K562 (cell line): ENCODE measurements around the gene LMBRD1. TPM values are rescaled to one million over a fixed set of nuclear protein-coding genes. Genes with fewer than 3 reads are reported as not detected.

ENCODE experiments used
- ATAC-seq: fragments of 200-7000 bp; cut with Tn5 transposase; 3 replicates; pipeline ENCODE4 v1.9.1; 2020; ENCODE audit warnings: moderate library complexity
- BruUV-seq: library from RNA; stranded (reverse); fragments of 400-500 nt; replicated peaks from 2 replicates; lab custom pipeline; 2021; lab: Mats Ljungman, UMichigan
- CTCF ChIA-PET: fragments of 300-600 bp; formaldehyde crosslinking; extraction: SDS; loops from one replicate; lab custom pipeline; 2021; ENCODE audit warnings: low intra/inter-chr PET ratio; lab: Yijun Ruan, JAX
- POLR2A ChIA-PET: fragments of 300-600, 350-650 bp; sonication (Branson Sonifier 250); formaldehyde crosslinking; extraction: SDS; loops from one replicate; lab custom pipeline; 2021; ENCODE audit warnings: antibody characterized with exemption, inconsistent platforms; lab: Yijun Ruan, JAX
- DNase-seq, 4 experiments: peaks; one replicate each; pipeline versions ENCODE4 v3.0.0 to v3.0.0-alpha.2; 2011 to 2018; ENCODE audit warnings: low spot score in 3 of 4, mixed read lengths in 3 of 4; ENCODE audit errors: extremely low read depth in 1 of 4
- FAIRE-seq: peaks from 2 replicates; lab custom pipeline; 2011; peaks lifted over from hg19 to GRCh38; lab: Jason Lieb, UNC
- H2AFZ ChIP-seq: 2 replicates; pipeline ENCODE4 v1.6.0; 2011; ENCODE audit warnings: low read depth, low read length, control low read depth, inconsistent platforms
- H3K27ac ChIP-seq: fragments of 200-600 bp; 3 replicates; pipeline ENCODE4 v1.8.0; 2011; ENCODE audit warnings: low read depth, mild to moderate bottlenecking, control low read depth, inconsistent platforms, low read length, moderate library complexity, mixed read lengths; ENCODE audit errors: extremely low read depth
- H3K27me3 ChIP-seq, 2 experiments: fragments of 300-600 bp in 1 of 2; 2 replicates in 1 of 2; 3 replicates in 1 of 2; pipeline versions ENCODE4 v1.6.0 to v1.8.0; 2011; ENCODE audit warnings: inconsistent platforms in 2 of 2, low read length in 2 of 2, mild to moderate bottlenecking in 1 of 2, mixed read lengths in 1 of 2, moderate library complexity in 1 of 2; ENCODE audit not compliant: control insufficient read depth in 2 of 2, insufficient read depth in 2 of 2
- H3K36me3 ChIP-seq: fragments of 300-600 bp; 3 replicates; pipeline ENCODE4 v1.8.0; 2011; ENCODE audit warnings: mild to moderate bottlenecking, low read length, inconsistent platforms; ENCODE audit not compliant: control insufficient read depth, insufficient read depth
- H3K4me1 ChIP-seq, 2 experiments: fragments of 200-600 bp in 1 of 2; replicated peaks in 1 of 2; 2 replicates in 1 of 2; 3 replicates in 1 of 2; pipeline versions ENCODE4 v1.5.1 to v1.8.0; 2011; ENCODE audit warnings: inconsistent platforms in 2 of 2, low read length in 2 of 2, mild to moderate bottlenecking in 1 of 2, mixed read lengths in 1 of 2, moderate library complexity in 1 of 2; ENCODE audit not compliant: control insufficient read depth in 2 of 2, insufficient read depth in 2 of 2
- H3K4me2 ChIP-seq: 2 replicates; pipeline ENCODE4 v1.6.1; 2011; ENCODE audit warnings: low read length, control low read depth, inconsistent platforms, mixed read lengths; ENCODE audit not compliant: insufficient read depth
- H3K4me3 ChIP-seq: fragments of 200-600 bp; sonication (generic), shearing (Covaris generic); 2 replicates; pipeline ENCODE4 v1.5.1; 2016; ENCODE audit warnings: control low read depth, inconsistent platforms
- H3K79me2 ChIP-seq: fragments of 200-600 bp; 3 replicates; pipeline ENCODE4 v1.8.0; 2011; ENCODE audit warnings: low read length, inconsistent platforms; ENCODE audit not compliant: control insufficient read depth, insufficient read depth
- H3K9ac ChIP-seq, 2 experiments: 2 replicates each; pipeline versions ENCODE4 v1.6.0 to v1.6.1; 2011; ENCODE audit warnings: low read depth in 2 of 2, low read length in 2 of 2, control low read depth in 1 of 2, inconsistent platforms in 1 of 2, mild to moderate bottlenecking in 1 of 2, mixed read lengths in 1 of 2; ENCODE audit not compliant: insufficient read depth in 1 of 2
- H3K9me1 ChIP-seq: one replicate; pipeline ENCODE4 v1.6.0; 2011; ENCODE audit warnings: inconsistent platforms, mild to moderate bottlenecking, low read length, moderate library complexity; ENCODE audit not compliant: control insufficient read depth, insufficient read depth
- H3K9me3 ChIP-seq: replicated peaks from 2 replicates; pipeline ENCODE4 v1.5.1; 2011; ENCODE audit warnings: low read depth, low read length, inconsistent platforms; ENCODE audit not compliant: control insufficient read depth, insufficient read depth
- H4K20me1 ChIP-seq: replicated peaks from 2 replicates; pipeline ENCODE4 v1.6.1; 2011; ENCODE audit warnings: low read length, inconsistent platforms, mixed read lengths; ENCODE audit not compliant: control insufficient read depth, insufficient read depth
- BCOR ChIP-seq: fragments of 450-650 bp; IDR thresholded peaks from 2 replicates; pipeline ENCODE4 v1.6.1; 2016
- E2F3 ChIP-seq: fragments of 250-450 bp; sonication (Bioruptor Pico); IDR thresholded peaks from 2 replicates; pipeline ENCODE4 v1.4.0; 2020; ENCODE audit warnings: mild to moderate bottlenecking
- FOXM1 ChIP-seq, 2 experiments: fragments of 450-650 bp in 1 of 2; sonication (generic) in 1 of 2; formaldehyde crosslinking in 1 of 2; IDR thresholded peaks; 2 replicates each; pipeline versions ENCODE4 v1.6.1 to v1.9.0; 2017 to 2022; ENCODE audit warnings: low read depth in 2 of 2, mild to moderate bottlenecking in 2 of 2, missing genetic modification reagents in 1 of 2, moderate library complexity in 1 of 2
- MCM7 ChIP-seq, 2 experiments: fragments of 450-650 bp; IDR thresholded peaks; 2 replicates each; pipeline ENCODE4 v1.6.1; 2016 to 2018
- OTX1 ChIP-seq: fragments of 450-650 bp; formaldehyde crosslinking; IDR thresholded peaks from 2 replicates; pipeline ENCODE4 v1.4.0; 2022; ENCODE audit warnings: mild to moderate bottlenecking
- RBBP5 ChIP-seq: fragments of 200-600 bp; sonication (generic); IDR thresholded peaks from 2 replicates; pipeline ENCODE4 v1.6.1; 2012; ENCODE audit warnings: borderline replicate concordance, mild to moderate bottlenecking, low read length, control low read depth, inconsistent platforms; ENCODE audit not compliant: insufficient read depth, poor library complexity, severe bottlenecking
- ZFP36 ChIP-seq: fragments of 150-350 bp; IDR thresholded peaks from 2 replicates; pipeline ENCODE4 v1.6.1; 2018; ENCODE audit warnings: low read length, low read depth; ENCODE audit not compliant: partially characterized antibody
- ZNF212 ChIP-seq: fragments of 450-650 bp; formaldehyde crosslinking; IDR thresholded peaks from 2 replicates; pipeline ENCODE4 v1.4.0; 2020; ENCODE audit warnings: mild to moderate bottlenecking
- in situ Hi-C: fragments of 300-500 bp; cut with MboI; formaldehyde crosslinking; loops from 4 replicates; pipeline ENCODE4 v1.15.0; 2018; ENCODE audit warnings: inconsistent platforms, mixed read lengths
- intact Hi-C: fragments of 100-400 bp; cut with micrococcal nuclease; formaldehyde crosslinking; loops from 2 replicates; pipeline ENCODE4 v1.14.2; 2022
- polyA plus RNA-seq, 8 experiments: library from polyadenylated mRNA; depleted of rRNA in 4 of 8; stranded (reverse) in 5 of 8; unstranded in 3 of 8; fragments of >200 nt; fragmentation: Nextera tagmentation in 2 of 8; fragmentation: Illumina TruSeq in 1 of 8; extraction: Ambion mirVana in 2 of 8; extraction: Trizol in 1 of 8; gene quantifications; 2 replicates each; pipeline versions ENCODE4 v1.2.1 to v1.2.3, GENCODE V29; 2011 to 2014; ENCODE audit warnings: inconsistent platforms in 1 of 8, missing spikeins in 1 of 8
- total RNA-seq, 7 experiments: library from RNA; depleted of rRNA in 6 of 7; stranded (reverse); fragments of >200 nt in 6 of 7; fragmentation: Illumina TruSeq in 2 of 7; extraction: Trizol in 2 of 7; gene quantifications; 2 replicates each; pipeline versions ENCODE4 v1.2.1 to v1.2.3, GENCODE V29; 2011 to 2021; ENCODE audit warnings: low replicate concordance in 1 of 7
- TF ChIP-seq, protein P1 (sequence below): fragments of 450-650 bp; IDR thresholded peaks from 2 replicates; pipeline ENCODE4 v1.6.1; 2016; ENCODE audit warnings: low read depth
- TF ChIP-seq, protein P2 (sequence below): fragments of 200-400 bp; formaldehyde crosslinking; IDR thresholded peaks from 2 replicates; pipeline ENCODE4 v1.6.1; 2017; ENCODE audit warnings: mild to moderate bottlenecking, low read depth, low read length, moderate library complexity

LMBRD1 gene
- total and polyA plus RNA-seq, 9 of the 15 experiments (the other 6 are each of a cell fraction or from before 2014, with no cell fraction given) = 14.0 to 85.2 (median 26.5) TPM

DNA sequence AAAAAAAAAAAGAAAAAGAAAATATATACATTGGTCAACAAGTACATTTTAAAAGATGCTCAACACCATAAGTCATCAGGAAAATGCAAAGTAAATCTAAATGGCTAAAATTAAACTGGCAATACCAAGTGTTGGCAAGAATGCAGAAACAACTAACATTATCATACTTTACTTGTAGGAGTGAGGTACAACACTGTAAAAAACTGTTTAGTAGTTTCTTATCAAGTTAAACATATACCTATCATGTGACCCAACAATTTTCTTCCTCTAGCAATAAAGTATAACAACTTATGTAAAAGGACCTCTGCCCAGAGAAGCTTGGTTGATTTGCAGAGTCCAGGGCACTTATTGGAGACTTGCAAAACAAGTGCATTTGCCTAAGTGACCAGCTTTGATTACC, 40.4 kb downstream of the LMBRD1 start:
- ChIA-PET CTCF (no interaction called here), POLR2A (no interaction called here)
- H2AFZ ChIP-seq = no peak overlapping the region
- no peak overlapping the region for H3K27ac ChIP-seq
- no peak overlapping the region for H3K9ac ChIP-seq
- peaks cover 0 to 6% of the 10 kb centered on the region in 2 experiments; a peak in 3 of 5 replicates for H3K4me1 ChIP-seq
- H3K79me2 ChIP-seq = peaks cover 64% of the 10 kb centered on the region
- intact Hi-C loops = no loop called here
- H3K27me3 ChIP-seq = no peaks in the 10 kb centered on the region
- FAIRE-seq (no peak), ATAC-seq (no peak), DNase-seq (no peak)
- in situ Hi-C loops = no loop called here
- H4K20me1 ChIP-seq = 0 out of 2 replicates have a peak, but pooled peaks cover 4% of the 10 kb centered on the region
- H3K4me3 ChIP-seq = no peak overlapping the region
- no TSS peak for BruUV-seq
- no peak overlapping the region for H3K4me2 ChIP-seq
- H3K9me3 ChIP-seq = no peaks in the 10 kb centered on the region
- no peaks in the 10 kb centered on the region for H3K36me3 ChIP-seq
- H3K9me1 ChIP-seq = no peaks in the 10 kb centered on the region
- no peak for TF ChIP-seq FOXM1 (IDR thresholded peaks at IDR 0.05; ENCODE audit: low read depth)
- no peak for TF ChIP-seq FOXM1 (CRISPR knock-in tag; IDR thresholded peaks at IDR 0.05; ENCODE audit: low read depth)
- TF ChIP-seq, protein P1, sequence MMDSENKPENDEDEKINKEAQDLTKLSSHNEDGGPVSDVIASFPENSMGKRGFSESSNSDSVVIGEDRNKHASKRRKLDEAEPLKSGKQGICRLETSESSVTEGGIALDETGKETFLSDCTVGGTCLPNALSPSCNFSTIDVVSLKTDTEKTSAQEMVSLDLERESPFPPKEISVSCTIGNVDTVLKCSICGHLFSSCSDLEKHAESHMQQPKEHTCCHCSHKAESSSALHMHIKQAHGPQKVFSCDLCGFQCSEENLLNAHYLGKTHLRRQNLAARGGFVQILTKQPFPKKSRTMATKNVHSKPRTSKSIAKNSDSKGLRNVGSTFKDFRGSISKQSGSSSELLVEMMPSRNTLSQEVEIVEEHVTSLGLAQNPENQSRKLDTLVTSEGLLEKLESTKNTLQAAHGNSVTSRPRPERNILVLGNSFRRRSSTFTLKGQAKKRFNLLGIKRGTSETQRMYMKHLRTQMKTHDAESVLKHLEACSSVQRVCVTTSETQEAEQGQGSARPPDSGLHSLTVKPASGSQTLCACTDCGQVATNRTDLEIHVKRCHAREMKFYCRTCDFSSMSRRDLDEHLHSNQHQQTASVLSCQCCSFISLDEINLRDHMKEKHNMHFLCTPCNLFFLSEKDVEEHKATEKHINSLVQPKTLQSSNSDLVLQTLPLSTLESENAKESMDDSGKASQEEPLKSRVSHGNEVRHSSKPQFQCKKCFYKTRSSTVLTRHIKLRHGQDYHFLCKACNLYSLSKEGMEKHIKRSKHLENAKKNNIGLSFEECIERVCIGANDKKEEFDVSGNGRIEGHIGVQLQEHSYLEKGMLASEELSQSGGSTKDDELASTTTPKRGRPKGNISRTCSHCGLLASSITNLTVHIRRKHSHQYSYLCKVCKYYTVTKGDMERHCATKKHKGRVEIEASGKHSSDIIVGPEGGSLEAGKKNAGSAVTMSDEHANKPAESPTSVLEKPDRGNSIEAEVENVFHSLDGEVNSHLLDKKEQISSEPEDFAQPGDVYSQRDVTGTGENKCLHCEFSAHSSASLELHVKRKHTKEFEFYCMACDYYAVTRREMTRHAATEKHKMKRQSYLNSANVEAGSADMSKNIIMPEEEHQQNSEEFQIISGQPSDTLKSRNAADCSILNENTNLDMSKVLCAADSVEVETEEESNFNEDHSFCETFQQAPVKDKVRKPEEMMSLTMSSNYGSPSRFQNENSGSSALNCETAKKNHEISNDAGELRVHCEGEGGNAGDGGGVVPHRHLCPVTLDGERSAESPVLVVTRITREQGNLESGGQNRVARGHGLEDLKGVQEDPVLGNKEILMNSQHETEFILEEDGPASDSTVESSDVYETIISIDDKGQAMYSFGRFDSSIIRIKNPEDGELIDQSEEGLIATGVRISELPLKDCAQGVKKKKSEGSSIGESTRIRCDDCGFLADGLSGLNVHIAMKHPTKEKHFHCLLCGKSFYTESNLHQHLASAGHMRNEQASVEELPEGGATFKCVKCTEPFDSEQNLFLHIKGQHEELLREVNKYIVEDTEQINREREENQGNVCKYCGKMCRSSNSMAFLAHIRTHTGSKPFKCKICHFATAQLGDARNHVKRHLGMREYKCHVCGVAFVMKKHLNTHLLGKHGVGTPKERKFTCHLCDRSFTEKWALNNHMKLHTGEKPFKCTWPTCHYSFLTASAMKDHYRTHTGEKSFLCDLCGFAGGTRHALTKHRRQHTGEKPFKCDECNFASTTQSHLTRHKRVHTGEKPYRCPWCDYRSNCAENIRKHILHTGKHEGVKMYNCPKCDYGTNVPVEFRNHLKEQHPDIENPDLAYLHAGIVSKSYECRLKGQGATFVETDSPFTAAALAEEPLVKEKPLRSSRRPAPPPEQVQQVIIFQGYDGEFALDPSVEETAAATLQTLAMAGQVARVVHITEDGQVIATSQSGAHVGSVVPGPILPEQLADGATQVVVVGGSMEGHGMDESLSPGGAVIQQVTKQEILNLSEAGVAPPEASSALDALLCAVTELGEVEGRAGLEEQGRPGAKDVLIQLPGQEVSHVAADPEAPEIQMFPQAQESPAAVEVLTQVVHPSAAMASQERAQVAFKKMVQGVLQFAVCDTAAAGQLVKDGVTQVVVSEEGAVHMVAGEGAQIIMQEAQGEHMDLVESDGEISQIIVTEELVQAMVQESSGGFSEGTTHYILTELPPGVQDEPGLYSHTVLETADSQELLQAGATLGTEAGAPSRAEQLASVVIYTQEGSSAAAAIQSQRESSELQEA = 0 out of 2 replicates have a peak, but pooled peaks have one; percentile 53
- TF ChIP-seq, protein P2, sequence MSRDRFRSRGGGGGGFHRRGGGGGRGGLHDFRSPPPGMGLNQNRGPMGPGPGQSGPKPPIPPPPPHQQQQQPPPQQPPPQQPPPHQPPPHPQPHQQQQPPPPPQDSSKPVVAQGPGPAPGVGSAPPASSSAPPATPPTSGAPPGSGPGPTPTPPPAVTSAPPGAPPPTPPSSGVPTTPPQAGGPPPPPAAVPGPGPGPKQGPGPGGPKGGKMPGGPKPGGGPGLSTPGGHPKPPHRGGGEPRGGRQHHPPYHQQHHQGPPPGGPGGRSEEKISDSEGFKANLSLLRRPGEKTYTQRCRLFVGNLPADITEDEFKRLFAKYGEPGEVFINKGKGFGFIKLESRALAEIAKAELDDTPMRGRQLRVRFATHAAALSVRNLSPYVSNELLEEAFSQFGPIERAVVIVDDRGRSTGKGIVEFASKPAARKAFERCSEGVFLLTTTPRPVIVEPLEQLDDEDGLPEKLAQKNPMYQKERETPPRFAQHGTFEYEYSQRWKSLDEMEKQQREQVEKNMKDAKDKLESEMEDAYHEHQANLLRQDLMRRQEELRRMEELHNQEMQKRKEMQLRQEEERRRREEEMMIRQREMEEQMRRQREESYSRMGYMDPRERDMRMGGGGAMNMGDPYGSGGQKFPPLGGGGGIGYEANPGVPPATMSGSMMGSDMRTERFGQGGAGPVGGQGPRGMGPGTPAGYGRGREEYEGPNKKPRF = no peak
- TF ChIP-seq OTX1 (CRISPR knock-in tag) = no peak
- TF ChIP-seq RBBP5 = no peak
- no peak for TF ChIP-seq E2F3
- TF ChIP-seq ZFP36 = peak; percentile 60
- no peak for TF ChIP-seq ZNF212 (CRISPR knock-in tag)
- TF ChIP-seq BCOR = no peak
- no peak for TF ChIP-seq MCM7 (IDR thresholded peaks at IDR 0.05)
